ENCODE data around the gene PPP4R4. TPM values are rescaled to one million over a fixed set of nuclear protein-coding genes. Genes with fewer than 3 reads are reported as not detected.

The PPP4R4 gene
- polyA plus RNA-seq, 1 donor from 2014 or later: 4.8 TPM

DNA sequence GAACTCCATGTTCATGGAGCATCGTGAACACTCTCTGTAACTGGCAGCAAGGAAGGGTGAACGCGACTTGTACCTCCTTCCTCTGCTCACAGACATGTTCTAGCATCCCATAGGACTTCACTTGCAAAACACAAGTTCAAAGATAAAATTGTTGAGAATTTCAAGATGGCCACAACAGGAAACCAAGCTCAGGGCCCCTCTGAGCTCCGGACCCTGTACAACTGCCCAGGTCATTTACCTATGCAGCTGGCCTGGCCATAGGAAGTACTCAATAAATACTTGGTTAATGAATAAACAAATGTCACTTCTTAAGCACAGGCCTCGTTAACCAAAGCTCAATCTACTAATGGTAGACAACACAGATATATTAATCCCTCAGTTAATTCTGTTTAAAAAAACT, 11.7 kb upstream of the PPP4R4 start:
- no peaks in the 10 kb centered on the region for H4K20me1 ChIP-seq (ENCODE audit: insufficient read depth)
- H3K27me3 ChIP-seq (ENCODE audit: insufficient read depth, low read depth, low read length): no peaks in the 10 kb centered on the region
- H3K9me2 ChIP-seq (ENCODE audit: insufficient read depth, low read length): no peaks in the 10 kb centered on the region
- H3K9me3 ChIP-seq (ENCODE audit: low read length): no peaks in the 10 kb centered on the region
- H3K9ac ChIP-seq (ENCODE audit: low read length): no peak overlapping the region
- H2AFZ ChIP-seq (ENCODE audit: low read depth, low read length): no peak overlapping the region
- no peaks in the 10 kb centered on the region for H3K36me3 ChIP-seq (ENCODE audit: insufficient read depth, low read length)
- TF ChIP-seq MXI1 (conservative IDR thresholded peaks at IDR 0.05; ENCODE audit: poor library complexity, severe bottlenecking) (no peak), REST (IDR thresholded peaks at IDR 0.05; ENCODE audit: borderline replicate concordance) (no peak), EP300 (conservative IDR thresholded peaks at IDR 0.05; ENCODE audit: poor library complexity, severe bottlenecking) (no peak), RAD21 (conservative IDR thresholded peaks at IDR 0.05) (no peak), SMC3 (conservative IDR thresholded peaks at IDR 0.05; ENCODE audit: poor library complexity) (no peak), TAF1 (IDR thresholded peaks at IDR 0.05; ENCODE audit: low read depth) (no peak)
- TF ChIP-seq, protein P1, sequence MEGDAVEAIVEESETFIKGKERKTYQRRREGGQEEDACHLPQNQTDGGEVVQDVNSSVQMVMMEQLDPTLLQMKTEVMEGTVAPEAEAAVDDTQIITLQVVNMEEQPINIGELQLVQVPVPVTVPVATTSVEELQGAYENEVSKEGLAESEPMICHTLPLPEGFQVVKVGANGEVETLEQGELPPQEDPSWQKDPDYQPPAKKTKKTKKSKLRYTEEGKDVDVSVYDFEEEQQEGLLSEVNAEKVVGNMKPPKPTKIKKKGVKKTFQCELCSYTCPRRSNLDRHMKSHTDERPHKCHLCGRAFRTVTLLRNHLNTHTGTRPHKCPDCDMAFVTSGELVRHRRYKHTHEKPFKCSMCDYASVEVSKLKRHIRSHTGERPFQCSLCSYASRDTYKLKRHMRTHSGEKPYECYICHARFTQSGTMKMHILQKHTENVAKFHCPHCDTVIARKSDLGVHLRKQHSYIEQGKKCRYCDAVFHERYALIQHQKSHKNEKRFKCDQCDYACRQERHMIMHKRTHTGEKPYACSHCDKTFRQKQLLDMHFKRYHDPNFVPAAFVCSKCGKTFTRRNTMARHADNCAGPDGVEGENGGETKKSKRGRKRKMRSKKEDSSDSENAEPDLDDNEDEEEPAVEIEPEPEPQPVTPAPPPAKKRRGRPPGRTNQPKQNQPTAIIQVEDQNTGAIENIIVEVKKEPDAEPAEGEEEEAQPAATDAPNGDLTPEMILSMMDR (IDR thresholded peaks at IDR 0.05; ENCODE audit: poor library complexity, severe bottlenecking): no peak
- H3K4me2 ChIP-seq (ENCODE audit: low read length): no peak overlapping the region
- H3F3A ChIP-seq (ENCODE audit: insufficient read depth, low read length, poor library complexity, severe bottlenecking): peaks cover 5% of the 10 kb centered on the region
- no peaks in the 10 kb centered on the region for H3K79me2 ChIP-seq (replicated peaks; ENCODE audit: insufficient read depth, low read length)
- no peak overlapping the region for H3K4me3 ChIP-seq (ENCODE audit: low read length)
- no peak overlapping the region for H3K27ac ChIP-seq (ENCODE audit: low read length)

DNA sequence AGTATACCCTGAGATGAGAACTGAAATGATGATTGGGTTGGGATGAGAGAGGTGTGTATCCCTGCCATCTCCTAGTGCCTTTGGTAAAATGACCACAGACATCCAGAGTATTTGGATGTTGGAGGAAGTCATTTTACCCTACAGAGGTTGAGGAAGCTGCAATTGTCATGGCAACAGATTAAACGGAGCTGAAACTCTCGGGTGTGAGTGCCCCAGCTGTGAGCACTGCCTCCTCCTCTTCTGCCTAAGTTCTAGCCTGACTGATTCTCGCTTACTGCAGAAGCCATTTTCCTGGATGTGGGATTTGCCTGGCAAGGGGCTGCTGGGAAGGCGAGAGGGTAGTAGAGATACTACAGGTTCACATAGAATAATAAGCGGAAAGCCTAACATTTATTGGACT, 10.3 kb upstream of the PPP4R4 start:
- peak overlapping the region; percentile 52 for H3K4me3 ChIP-seq (ENCODE audit: low read length)
- H3K79me2 ChIP-seq (replicated peaks; ENCODE audit: insufficient read depth, low read length): no peaks in the 10 kb centered on the region
- H3K27me3 ChIP-seq (ENCODE audit: insufficient read depth, low read depth, low read length): no peaks in the 10 kb centered on the region
- H3K9ac ChIP-seq (ENCODE audit: low read length): peak overlapping the region; percentile 59
- H4K20me1 ChIP-seq (ENCODE audit: insufficient read depth): no peaks in the 10 kb centered on the region
- H3K9me3 ChIP-seq (ENCODE audit: low read length): no peaks in the 10 kb centered on the region
- H2AFZ ChIP-seq (ENCODE audit: low read depth, low read length): no peak overlapping the region
- no peaks in the 10 kb centered on the region for H3K36me3 ChIP-seq (ENCODE audit: insufficient read depth, low read length)
- TF ChIP-seq POLR2AphosphoS5 (IDR thresholded peaks at IDR 0.05): no peak
- TF ChIP-seq TAF1 (IDR thresholded peaks at IDR 0.05; ENCODE audit: low read depth): no peak
- TF ChIP-seq RAD21 (conservative IDR thresholded peaks at IDR 0.05): no peak
- no peak for TF ChIP-seq REST (IDR thresholded peaks at IDR 0.05; ENCODE audit: borderline replicate concordance)
- no peak for TF ChIP-seq MXI1 (conservative IDR thresholded peaks at IDR 0.05; ENCODE audit: poor library complexity, severe bottlenecking)
- TF ChIP-seq, protein P1 (IDR thresholded peaks at IDR 0.05; ENCODE audit: poor library complexity, severe bottlenecking): no peak
- no peak for TF ChIP-seq EP300 (conservative IDR thresholded peaks at IDR 0.05; ENCODE audit: poor library complexity, severe bottlenecking)
- H3K9me2 ChIP-seq (ENCODE audit: insufficient read depth, low read length): no peaks in the 10 kb centered on the region
- H3K4me2 ChIP-seq (ENCODE audit: low read length): peak overlapping the region; percentile 15
- H3F3A ChIP-seq (ENCODE audit: insufficient read depth, low read length, poor library complexity, severe bottlenecking): peaks cover 5% of the 10 kb centered on the region
- H3K27ac ChIP-seq (ENCODE audit: low read length): peak overlapping the region; percentile 84
